Glutamatergic neuron (in vitro differentiated cells): Measurements from ENCODE around the gene HDGFL2. TPM values are rescaled to one million over a fixed set of nuclear protein-coding genes. Genes with fewer than 3 reads are reported as not detected.

Experiments used
- DNase-seq: peaks from one replicate; pipeline ENCODE4 v3.0.0; 2022
- H3K27ac Mint-ChIP-seq: one replicate; pipeline ENCODE4 v1.8.0; 2020; ENCODE audit warnings: mild to moderate bottlenecking, mixed read lengths, inconsistent platforms; ENCODE audit not compliant: unreplicated experiment
- H3K27me3 Mint-ChIP-seq: one replicate; pipeline ENCODE4 v1.8.0; 2020; ENCODE audit warnings: mild to moderate bottlenecking, moderate library complexity, mixed read lengths, inconsistent platforms; ENCODE audit not compliant: unreplicated experiment
- H3K36me3 Mint-ChIP-seq: one replicate; pipeline ENCODE4 v1.8.0; 2020; ENCODE audit warnings: mild to moderate bottlenecking, mixed read lengths, inconsistent platforms; ENCODE audit not compliant: unreplicated experiment
- H3K4me1 Mint-ChIP-seq: one replicate; pipeline ENCODE4 v1.8.0; 2020; ENCODE audit warnings: mild to moderate bottlenecking, low read depth, mixed read lengths, inconsistent platforms; ENCODE audit not compliant: unreplicated experiment
- H3K4me3 Mint-ChIP-seq: one replicate; pipeline ENCODE4 v1.8.0; 2020; ENCODE audit warnings: mild to moderate bottlenecking, mixed read lengths, inconsistent platforms; ENCODE audit not compliant: unreplicated experiment
- H3K9me3 Mint-ChIP-seq: one replicate; pipeline ENCODE4 v1.8.0; 2020; ENCODE audit warnings: mild to moderate bottlenecking, moderate library complexity, mixed read lengths, inconsistent platforms; ENCODE audit not compliant: unreplicated experiment
- total RNA-seq: library from RNA; stranded (reverse); fragmentation: NEBNext Ultra II Directional; extraction: Animal tissue kit (Norgen Biotek cat#: 25700); gene quantifications from one replicate; pipeline ENCODE4 v1.2.1, GENCODE V29; 2021; ENCODE audit not compliant: unreplicated experiment
- TF ChIP-seq, protein P1 (sequence below): fragments of 200-600 bp; sonication (generic); IDR thresholded peaks from one replicate; pipeline ENCODE4 v1.5.0; 2021; ENCODE audit not compliant: partially characterized antibody, unreplicated experiment

Gene HDGFL2
- total RNA-seq, 1 donor from 2014 or later: 118 TPM

DNA sequence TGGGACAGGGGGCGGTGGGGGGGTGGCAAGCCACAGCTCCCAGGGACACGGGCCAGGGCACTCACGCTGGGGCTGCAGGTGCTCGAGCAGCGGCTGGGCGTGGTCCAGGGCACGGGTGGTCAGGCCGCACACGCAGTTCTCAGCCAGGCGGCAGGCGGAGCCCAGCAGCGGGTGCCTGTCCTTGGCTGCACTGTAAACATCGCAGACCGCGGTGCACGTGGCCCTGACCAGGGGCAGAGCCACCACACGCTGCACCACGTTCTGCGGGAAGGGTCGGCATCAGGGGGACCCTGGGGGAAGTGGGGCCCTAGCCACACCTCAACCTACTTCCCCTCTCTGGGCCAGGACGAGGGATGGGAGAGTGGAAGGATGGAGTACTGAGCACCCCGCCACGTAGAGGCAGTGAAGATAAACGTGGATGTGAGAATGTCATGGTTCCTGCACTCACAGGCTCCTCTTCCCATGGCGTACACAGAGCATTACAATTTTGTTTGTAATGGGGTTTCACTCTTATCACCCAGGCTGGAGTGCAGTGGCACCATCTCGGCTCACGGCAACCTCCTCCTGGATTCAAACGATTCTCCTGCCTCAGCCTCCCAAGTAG is 59.6 kb downstream of the HDGFL2 start:
- Mint-ChIP-seq H3K36me3 (no peaks in the 10 kb centered on the region), H3K27me3 (peaks cover 8% of the 10 kb centered on the region), H3K27ac (no peak overlapping the region), H3K4me3 (no peak overlapping the region), H3K9me3 (peaks cover 4% of the 10 kb centered on the region), H3K4me1 (no peaks in the 10 kb centered on the region)
- no peak for DNase-seq
- TF ChIP-seq, protein P1, sequence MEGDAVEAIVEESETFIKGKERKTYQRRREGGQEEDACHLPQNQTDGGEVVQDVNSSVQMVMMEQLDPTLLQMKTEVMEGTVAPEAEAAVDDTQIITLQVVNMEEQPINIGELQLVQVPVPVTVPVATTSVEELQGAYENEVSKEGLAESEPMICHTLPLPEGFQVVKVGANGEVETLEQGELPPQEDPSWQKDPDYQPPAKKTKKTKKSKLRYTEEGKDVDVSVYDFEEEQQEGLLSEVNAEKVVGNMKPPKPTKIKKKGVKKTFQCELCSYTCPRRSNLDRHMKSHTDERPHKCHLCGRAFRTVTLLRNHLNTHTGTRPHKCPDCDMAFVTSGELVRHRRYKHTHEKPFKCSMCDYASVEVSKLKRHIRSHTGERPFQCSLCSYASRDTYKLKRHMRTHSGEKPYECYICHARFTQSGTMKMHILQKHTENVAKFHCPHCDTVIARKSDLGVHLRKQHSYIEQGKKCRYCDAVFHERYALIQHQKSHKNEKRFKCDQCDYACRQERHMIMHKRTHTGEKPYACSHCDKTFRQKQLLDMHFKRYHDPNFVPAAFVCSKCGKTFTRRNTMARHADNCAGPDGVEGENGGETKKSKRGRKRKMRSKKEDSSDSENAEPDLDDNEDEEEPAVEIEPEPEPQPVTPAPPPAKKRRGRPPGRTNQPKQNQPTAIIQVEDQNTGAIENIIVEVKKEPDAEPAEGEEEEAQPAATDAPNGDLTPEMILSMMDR: no peak

DNA sequence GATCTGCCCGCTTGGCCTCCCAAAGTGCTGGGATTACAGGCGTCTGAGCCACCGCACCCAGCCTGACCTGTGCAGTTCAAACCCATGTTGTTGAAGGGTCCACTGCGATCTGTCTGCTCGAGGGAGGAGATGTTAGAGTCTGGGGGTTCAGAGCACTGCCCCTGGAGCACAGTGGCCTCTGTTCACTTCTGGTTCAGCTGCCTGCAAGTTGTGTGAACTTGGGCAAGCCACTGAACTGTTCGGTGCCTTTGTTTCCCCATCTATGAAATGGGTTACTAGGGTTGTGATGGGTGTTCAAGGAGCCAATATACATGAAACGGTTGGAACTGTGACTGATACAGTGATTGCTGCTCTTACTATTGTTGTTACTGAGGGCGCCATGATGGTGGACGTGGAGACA is 61.2 kb downstream of the HDGFL2 start:
- no peak for DNase-seq
- Mint-ChIP-seq H3K27me3 (peaks cover 4% of the 10 kb centered on the region), H3K4me1 (no peaks in the 10 kb centered on the region), H3K9me3 (peaks cover 4% of the 10 kb centered on the region), H3K4me3 (no peak overlapping the region), H3K27ac (no peak overlapping the region), H3K36me3 (no peaks in the 10 kb centered on the region)
- TF ChIP-seq, protein P1: no peak

DNA sequence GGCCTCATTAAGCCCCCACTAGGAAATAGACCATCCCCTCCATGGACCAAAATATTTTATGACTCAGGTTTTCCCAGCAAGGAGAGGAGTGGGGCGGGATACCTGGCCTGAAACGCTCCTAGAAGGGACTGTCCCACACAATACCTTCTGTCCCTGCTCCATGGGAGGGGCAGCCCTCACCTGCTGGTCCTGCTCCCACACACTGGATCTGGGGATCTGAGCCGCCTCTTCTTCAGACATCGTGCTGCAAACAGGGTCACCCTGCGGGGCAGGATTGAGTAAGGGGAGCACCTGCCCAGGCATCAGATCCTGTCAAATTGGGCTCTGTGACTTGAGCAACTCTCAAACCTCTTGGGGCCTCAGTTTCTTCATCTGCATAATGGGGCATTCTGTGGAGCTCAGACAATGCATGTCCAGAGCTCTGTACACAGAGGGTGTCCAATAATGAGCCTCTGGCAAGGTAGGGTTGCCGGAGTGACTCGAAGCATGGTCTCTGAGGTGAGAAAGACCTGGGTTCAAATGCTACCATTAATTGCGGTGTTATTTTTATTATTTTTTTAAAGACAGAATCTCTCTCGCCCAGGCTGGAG is 61.8 kb downstream of the HDGFL2 start:
- H3K27me3 Mint-ChIP-seq: peaks cover 3% of the 10 kb centered on the region
- DNase-seq: no peak
- H3K9me3 Mint-ChIP-seq: peaks cover 4% of the 10 kb centered on the region
- no peaks in the 10 kb centered on the region for H3K4me1 Mint-ChIP-seq
- no peak overlapping the region for H3K27ac Mint-ChIP-seq
- TF ChIP-seq, protein P1: no peak
- H3K36me3 Mint-ChIP-seq: peaks cover 1% of the 10 kb centered on the region
- no peak overlapping the region for H3K4me3 Mint-ChIP-seq

DNA sequence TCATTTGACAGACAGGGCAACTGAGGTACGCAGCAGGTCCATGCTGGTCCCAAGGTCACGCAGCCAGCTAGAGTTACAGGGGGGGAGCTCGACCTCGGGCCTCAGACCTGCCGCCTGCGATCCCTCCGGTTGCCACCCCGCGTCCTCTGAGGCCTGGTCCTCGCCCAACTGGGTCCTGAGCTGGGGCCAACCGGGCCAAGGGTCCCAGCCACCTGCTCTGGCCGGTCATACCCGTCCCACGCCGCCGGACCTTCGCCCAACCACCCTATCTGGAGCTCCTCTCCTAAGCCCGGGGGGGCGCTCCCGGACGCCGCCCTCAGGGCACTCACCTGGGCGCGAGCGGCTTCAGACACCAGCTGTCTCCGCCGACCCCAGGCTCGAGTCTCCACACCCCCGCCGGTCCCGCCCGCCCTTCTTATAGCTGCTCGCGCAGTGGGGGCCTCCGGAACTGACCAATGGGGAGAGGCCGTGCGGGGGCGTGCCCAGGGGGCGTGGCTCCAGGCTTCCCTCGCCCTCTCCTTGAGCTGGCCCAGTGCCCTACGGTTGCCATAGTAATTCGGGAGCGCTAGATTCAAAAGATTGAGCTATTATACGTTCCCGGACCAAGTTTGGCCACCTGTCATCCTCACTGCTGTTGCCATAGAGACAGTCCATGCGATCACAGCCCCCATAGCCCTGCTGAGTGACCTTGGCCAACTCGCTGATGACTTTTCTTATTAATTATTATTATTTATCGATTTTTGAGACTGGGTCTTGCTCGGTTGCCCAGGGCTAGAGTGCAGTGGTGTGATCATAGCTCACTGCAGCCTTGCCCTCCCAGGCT is 63.0 kb downstream of the HDGFL2 start, which contains the start of gene PLIN5:
TSS of gene PLIN5 (minus strand) at position 389 of the 823 bp plus-strand sequence. CDS start 1,150 bp downstream, outside the sequence.
- Mint-ChIP-seq H3K4me3 (peak within 1 kb of the TSS; percentile 64), H3K27me3 (peaks cover 9% of the 10 kb centered on the region), H3K4me1 (no peaks in the 10 kb centered on the region), H3K36me3 (peaks cover 10% of the 10 kb centered on the region), H3K9me3 (peaks cover 5% of the 10 kb centered on the region), H3K27ac (no peak within 1 kb of the TSS)
- DNase-seq: peak; percentile 87
- TF ChIP-seq, protein P1: no peak

DNA sequence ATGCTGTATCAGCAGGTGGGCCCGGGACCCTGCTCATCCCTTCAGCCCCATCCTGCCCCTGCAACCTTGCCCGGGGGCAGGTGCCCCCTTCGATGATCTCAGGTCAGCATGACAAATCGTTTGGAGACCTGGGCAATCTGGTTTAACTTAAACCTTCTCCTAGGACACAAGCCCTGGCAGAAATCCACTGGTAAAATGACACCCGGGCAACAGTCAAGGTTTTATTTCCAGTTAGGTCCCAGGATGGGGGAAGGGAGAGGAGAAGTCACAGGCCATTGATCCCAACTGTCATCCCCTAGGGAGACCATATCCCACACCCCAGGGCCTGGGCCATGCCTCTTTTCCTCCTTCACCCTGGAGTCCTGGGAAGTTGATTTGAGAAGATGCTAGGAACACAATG is 64.7 kb downstream of the HDGFL2 start:
- H3K4me3 Mint-ChIP-seq: no peak overlapping the region
- H3K27ac Mint-ChIP-seq: no peak overlapping the region
- peaks cover 11% of the 10 kb centered on the region for H3K36me3 Mint-ChIP-seq
- H3K27me3 Mint-ChIP-seq: peaks cover 11% of the 10 kb centered on the region
- peaks cover 7% of the 10 kb centered on the region for H3K9me3 Mint-ChIP-seq
- H3K4me1 Mint-ChIP-seq: no peaks in the 10 kb centered on the region
- TF ChIP-seq, protein P1: no peak
- DNase-seq: no peak
